ENCODE data around the gene MAPKAP1. TPM values are rescaled to one million over a fixed set of nuclear protein-coding genes. Genes with fewer than 3 reads are reported as not detected.
A peak's percentile ranks its signal among the peaks of the same experiment; 100 is the strongest.

Gene MAPKAP1
- total and polyA plus RNA-seq, 9 donors: 47.3 to 67.3 (median 59.6) TPM

- no peak overlapping the region for H3K4me3 ChIP-seq (ENCODE audit: low read length)
- H3K27me3 ChIP-seq (ENCODE audit: control insufficient read depth, insufficient read depth, low read length): no peaks in the 10 kb centered on the region
- WGBS (ENCODE audit: insufficient coverage): 96% methylated on average over 9 of the region's 13 CpGs
- DNase-seq: no peak
- peaks cover 27% of the 10 kb centered on the region for H3K4me1 ChIP-seq (ENCODE audit: control insufficient read depth, insufficient read depth, low read length)
- H3K36me3 ChIP-seq (ENCODE audit: control insufficient read depth, insufficient read depth, low read length): peaks cover 4% of the 10 kb centered on the region
- H3K9me3 ChIP-seq (replicated peaks; ENCODE audit: control insufficient read depth, low read depth, low read length): no peaks in the 10 kb centered on the region
- H3K27ac ChIP-seq (ENCODE audit: low read length): no peak overlapping the region
Observed at GRCh38 chr9:125545845-125546244, 161.2 kb downstream of the MAPKAP1 start.

GRCh38 chr9:125544988-125545651, 161.9 kb downstream of the MAPKAP1 start:
- Histone ChIP-seq H3K9me3 (replicated peaks; ENCODE audit: control insufficient read depth, low read depth, low read length) (no peaks in the 10 kb centered on the region), H3K27ac (ENCODE audit: low read length) (peak overlapping the region; percentile 62), H3K4me3 (ENCODE audit: low read length) (no peak overlapping the region), H3K36me3 (ENCODE audit: control insufficient read depth, insufficient read depth, low read length) (peaks cover 6% of the 10 kb centered on the region), H3K4me1 (ENCODE audit: control insufficient read depth, insufficient read depth, low read length) (peaks cover 25% of the 10 kb centered on the region), H3K27me3 (ENCODE audit: control insufficient read depth, insufficient read depth, low read length) (no peaks in the 10 kb centered on the region)
- peak; percentile 87 for DNase-seq
- 46% methylated on average over 2 of the region's 13 CpGs for WGBS (ENCODE audit: insufficient coverage)

- Histone ChIP-seq H3K9me3 (replicated peaks; ENCODE audit: control insufficient read depth, low read depth, low read length) (no peaks in the 10 kb centered on the region), H3K4me1 (ENCODE audit: control insufficient read depth, insufficient read depth, low read length) (peaks cover 19% of the 10 kb centered on the region), H3K27ac (ENCODE audit: low read length) (peak overlapping the region; percentile 62), H3K27me3 (ENCODE audit: control insufficient read depth, insufficient read depth, low read length) (no peaks in the 10 kb centered on the region), H3K36me3 (ENCODE audit: control insufficient read depth, insufficient read depth, low read length) (peaks cover 6% of the 10 kb centered on the region), H3K4me3 (ENCODE audit: low read length) (no peak overlapping the region)
- DNase-seq: peak; percentile 41
- 31% methylated on average over 3 of the region's 4 CpGs for WGBS (ENCODE audit: insufficient coverage)
Observed at GRCh38 chr9:125544484-125544883, 162.5 kb downstream of the MAPKAP1 start.

- DNase-seq: no peak
- peaks cover 14% of the 10 kb centered on the region for H3K4me1 ChIP-seq (ENCODE audit: control insufficient read depth, insufficient read depth, low read length)
- H3K36me3 ChIP-seq (ENCODE audit: control insufficient read depth, insufficient read depth, low read length): peaks cover 6% of the 10 kb centered on the region
- H3K9me3 ChIP-seq (replicated peaks; ENCODE audit: control insufficient read depth, low read depth, low read length): no peaks in the 10 kb centered on the region
- H3K27me3 ChIP-seq (ENCODE audit: control insufficient read depth, insufficient read depth, low read length): no peaks in the 10 kb centered on the region
- H3K27ac ChIP-seq (ENCODE audit: low read length): no peak overlapping the region
- H3K4me3 ChIP-seq (ENCODE audit: low read length): no peak overlapping the region
- 66% methylated on average over 12 of the region's 12 CpGs for WGBS (ENCODE audit: insufficient coverage)
Observed at GRCh38 chr9:125541840-125542243, 165.2 kb downstream of the MAPKAP1 start.

GRCh38 chr9:125540497-125540896, 166.5 kb downstream of the MAPKAP1 start:
- peaks cover 2% of the 10 kb centered on the region for H3K36me3 ChIP-seq (ENCODE audit: control insufficient read depth, insufficient read depth, low read length)
- WGBS (ENCODE audit: insufficient coverage): 94% methylated on average over 2 of the region's 3 CpGs
- no peak for DNase-seq
- no peaks in the 10 kb centered on the region for H3K9me3 ChIP-seq (replicated peaks; ENCODE audit: control insufficient read depth, low read depth, low read length)
- H3K27ac ChIP-seq (ENCODE audit: low read length): no peak overlapping the region
- no peaks in the 10 kb centered on the region for H3K27me3 ChIP-seq (ENCODE audit: control insufficient read depth, insufficient read depth, low read length)
- H3K4me3 ChIP-seq (ENCODE audit: low read length): no peak overlapping the region
- H3K4me1 ChIP-seq (ENCODE audit: control insufficient read depth, insufficient read depth, low read length): peaks cover 14% of the 10 kb centered on the region

GRCh38 chr9:125538092-125538473, 168.9 kb downstream of the MAPKAP1 start:
- H3K36me3 ChIP-seq (ENCODE audit: control insufficient read depth, insufficient read depth, low read length): peaks cover 2% of the 10 kb centered on the region
- H3K4me1 ChIP-seq (ENCODE audit: control insufficient read depth, insufficient read depth, low read length): peaks cover 2% of the 10 kb centered on the region
- no peaks in the 10 kb centered on the region for H3K9me3 ChIP-seq (replicated peaks; ENCODE audit: control insufficient read depth, low read depth, low read length)
- H3K27ac ChIP-seq (ENCODE audit: low read length): no peak overlapping the region
- WGBS (ENCODE audit: insufficient coverage): 67% methylated on average over 1 of the region's 2 CpGs
- peak; percentile 84 for DNase-seq
- no peak overlapping the region for H3K4me3 ChIP-seq (ENCODE audit: low read length)
- H3K27me3 ChIP-seq (ENCODE audit: control insufficient read depth, insufficient read depth, low read length): no peaks in the 10 kb centered on the region

GRCh38 chr9:125537442-125538091, 169.4 kb downstream of the MAPKAP1 start:
- Histone ChIP-seq H3K27ac (ENCODE audit: low read length) (no peak overlapping the region), H3K36me3 (ENCODE audit: control insufficient read depth, insufficient read depth, low read length) (peaks cover 2% of the 10 kb centered on the region), H3K4me1 (ENCODE audit: control insufficient read depth, insufficient read depth, low read length) (peaks cover 2% of the 10 kb centered on the region), H3K4me3 (ENCODE audit: low read length) (no peak overlapping the region), H3K9me3 (replicated peaks; ENCODE audit: control insufficient read depth, low read depth, low read length) (no peaks in the 10 kb centered on the region), H3K27me3 (ENCODE audit: control insufficient read depth, insufficient read depth, low read length) (no peaks in the 10 kb centered on the region)
- DNase-seq: no peak
- WGBS (ENCODE audit: insufficient coverage): 100% methylated on average over 2 of the region's 2 CpGs

GRCh38 chr9:125536776-125537175, 170.2 kb downstream of the MAPKAP1 start:
- Histone ChIP-seq H3K36me3 (ENCODE audit: control insufficient read depth, insufficient read depth, low read length) (peaks cover 2% of the 10 kb centered on the region), H3K4me1 (ENCODE audit: control insufficient read depth, insufficient read depth, low read length) (peaks cover 2% of the 10 kb centered on the region), H3K9me3 (replicated peaks; ENCODE audit: control insufficient read depth, low read depth, low read length) (no peaks in the 10 kb centered on the region), H3K27ac (ENCODE audit: low read length) (no peak overlapping the region), H3K4me3 (ENCODE audit: low read length) (no peak overlapping the region), H3K27me3 (ENCODE audit: control insufficient read depth, insufficient read depth, low read length) (no peaks in the 10 kb centered on the region)
- no peak for DNase-seq
- no CpG with 5 or more reads among the region's 1 CpG for WGBS (ENCODE audit: insufficient coverage)

GRCh38 chr9:125536167-125536772, 170.7 kb downstream of the MAPKAP1 start:
- no peak overlapping the region for H3K27ac ChIP-seq (ENCODE audit: low read length)
- no CpG with 5 or more reads among the region's 3 CpGs for WGBS (ENCODE audit: insufficient coverage)
- H3K27me3 ChIP-seq (ENCODE audit: control insufficient read depth, insufficient read depth, low read length): no peaks in the 10 kb centered on the region
- DNase-seq: no peak
- H3K9me3 ChIP-seq (replicated peaks; ENCODE audit: control insufficient read depth, low read depth, low read length): no peaks in the 10 kb centered on the region
- H3K4me3 ChIP-seq (ENCODE audit: low read length): no peak overlapping the region
- peaks cover 2% of the 10 kb centered on the region for H3K4me1 ChIP-seq (ENCODE audit: control insufficient read depth, insufficient read depth, low read length)
- H3K36me3 ChIP-seq (ENCODE audit: control insufficient read depth, insufficient read depth, low read length): peaks cover 2% of the 10 kb centered on the region

GRCh38 chr9:125534971-125535701, 171.9 kb downstream of the MAPKAP1 start:
- Histone ChIP-seq H3K9me3 (replicated peaks; ENCODE audit: control insufficient read depth, low read depth, low read length) (no peaks in the 10 kb centered on the region), H3K27me3 (ENCODE audit: control insufficient read depth, insufficient read depth, low read length) (no peaks in the 10 kb centered on the region), H3K27ac (ENCODE audit: low read length) (no peak overlapping the region), H3K36me3 (ENCODE audit: control insufficient read depth, insufficient read depth, low read length) (no peaks in the 10 kb centered on the region), H3K4me1 (ENCODE audit: control insufficient read depth, insufficient read depth, low read length) (peaks cover 2% of the 10 kb centered on the region), H3K4me3 (ENCODE audit: low read length) (no peak overlapping the region)
- no peak for DNase-seq
- 82% methylated on average over 3 of the region's 4 CpGs for WGBS (ENCODE audit: insufficient coverage)
